CD4-positive, alpha-beta T cell treated with Interleukin-17A for 4 hours (primary cell): Measurements from ENCODE around the gene KIR2DL4.
"Not testable (repeated sequence)": the region's sequence is repeated elsewhere in the genome, so short reads cannot be mapped to it uniquely, and the experiment has no call there.

Experiments
- DNase-seq: peaks from one replicate; pipeline ENCODE4 v3.0.0-alpha.2; 2020; ENCODE audit warnings: mixed read lengths

The KIR2DL4 gene

DNA sequence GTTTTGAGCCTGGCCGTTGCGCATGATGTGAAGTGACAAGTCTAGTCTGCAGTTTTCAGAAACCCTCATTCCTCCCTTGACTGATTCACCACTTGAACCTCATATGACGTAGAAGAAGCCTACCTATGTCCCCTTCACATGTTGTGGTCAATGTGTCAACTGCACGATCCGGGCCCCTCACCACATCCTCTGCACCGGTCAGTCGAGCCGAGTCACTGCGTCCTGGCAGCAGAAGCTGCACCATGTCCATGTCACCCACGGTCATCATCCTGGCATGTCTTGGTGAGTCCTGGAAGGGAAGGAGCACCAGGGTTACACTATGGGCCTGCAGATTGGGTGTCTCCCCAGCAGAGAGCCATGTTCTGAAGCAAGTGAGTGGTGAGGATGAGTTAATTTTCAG is at the start of gene KIR2DL4:
Gene KIR2DL4, plus strand, starts transcription at position 201 of the 400 bp plus-strand sequence. Its CDS starts 42 bp downstream, at position 243.
- DNase-seq, result no peak

DNA sequence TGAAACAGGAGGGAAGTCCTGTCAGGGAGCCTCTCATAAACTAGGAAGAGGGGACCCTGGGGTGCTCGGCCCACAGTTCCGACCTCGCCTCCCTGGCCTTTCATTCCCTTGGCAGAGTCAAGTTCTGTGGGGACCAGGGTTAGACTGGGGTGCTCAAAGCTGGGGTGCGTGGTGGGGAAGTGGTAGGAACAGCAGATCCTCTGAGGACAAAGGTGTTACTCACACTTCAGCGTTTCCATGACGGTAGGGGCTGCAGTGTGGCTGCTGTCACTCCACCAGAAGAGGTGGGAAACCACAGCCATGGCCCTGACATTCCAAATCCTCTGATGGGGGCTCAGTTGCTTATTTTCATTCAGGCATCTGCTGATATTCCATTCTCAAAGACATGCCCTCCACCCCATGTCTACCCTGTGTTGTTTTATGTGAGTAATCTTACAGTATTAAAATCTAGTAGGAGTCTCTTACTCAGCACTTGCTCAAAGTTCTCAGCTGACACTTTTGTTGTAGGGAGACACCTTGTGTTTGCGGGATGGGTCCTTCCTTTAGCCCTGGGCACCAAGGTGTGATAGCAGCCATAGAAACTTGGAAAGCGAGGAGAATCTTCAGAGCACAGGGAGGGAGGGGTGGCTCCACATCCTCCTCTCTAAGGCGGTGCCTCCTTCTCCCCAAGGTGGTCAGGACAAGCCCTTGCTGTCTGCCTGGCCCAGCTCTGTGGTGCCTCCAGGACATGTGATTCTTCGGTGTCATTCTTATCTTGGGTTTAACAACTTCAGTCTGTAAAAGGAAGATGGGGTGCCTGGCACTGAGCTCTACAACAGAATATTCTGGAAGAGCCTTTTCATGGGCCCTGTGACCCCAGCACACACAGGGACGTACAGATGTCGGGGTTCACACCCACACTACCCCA is 47.0 kb upstream of the KIR2DL4 start:
- not testable (repeated sequence) for DNase-seq

DNA sequence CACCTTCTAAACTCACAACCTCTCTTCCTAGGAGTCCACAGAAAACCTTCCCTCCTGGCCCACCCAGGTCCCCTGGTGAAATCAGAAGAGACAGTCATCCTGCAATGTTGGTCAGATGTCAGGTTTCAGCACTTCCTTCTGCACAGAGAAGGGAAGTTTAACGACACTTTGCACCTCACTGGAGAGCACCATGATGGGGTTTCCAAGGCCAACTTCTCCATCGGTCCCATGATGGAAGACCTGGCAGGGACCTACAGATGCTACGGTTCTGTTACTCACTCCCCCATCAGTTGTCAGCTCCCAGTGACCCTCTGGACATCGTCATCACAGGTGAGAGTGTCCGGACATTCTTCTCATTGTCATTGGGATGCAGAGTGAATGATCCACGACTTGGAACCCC is 44.8 kb upstream of the KIR2DL4 start:
- not testable (repeated sequence) for DNase-seq

DNA sequence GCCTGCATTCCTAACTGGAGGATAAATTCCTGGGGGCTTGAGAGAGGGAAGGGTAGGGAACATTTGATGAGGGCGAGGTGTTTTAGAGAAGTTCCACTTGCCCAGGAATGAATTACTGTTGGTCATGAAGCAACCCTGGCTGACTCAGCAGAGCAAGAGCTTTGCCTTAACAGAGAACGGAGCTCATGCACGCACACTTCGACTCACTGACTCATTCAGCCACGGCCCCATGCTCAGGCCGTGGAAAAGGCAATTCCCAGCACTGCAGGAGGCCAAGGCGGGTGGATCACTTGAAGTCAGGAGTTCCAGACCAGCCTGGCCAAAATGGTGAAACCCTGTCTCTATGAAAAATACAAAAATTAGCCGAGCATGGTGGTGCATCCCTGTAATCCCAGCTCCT is 39.2 kb upstream of the KIR2DL4 start:
- not testable (repeated sequence) for DNase-seq

DNA sequence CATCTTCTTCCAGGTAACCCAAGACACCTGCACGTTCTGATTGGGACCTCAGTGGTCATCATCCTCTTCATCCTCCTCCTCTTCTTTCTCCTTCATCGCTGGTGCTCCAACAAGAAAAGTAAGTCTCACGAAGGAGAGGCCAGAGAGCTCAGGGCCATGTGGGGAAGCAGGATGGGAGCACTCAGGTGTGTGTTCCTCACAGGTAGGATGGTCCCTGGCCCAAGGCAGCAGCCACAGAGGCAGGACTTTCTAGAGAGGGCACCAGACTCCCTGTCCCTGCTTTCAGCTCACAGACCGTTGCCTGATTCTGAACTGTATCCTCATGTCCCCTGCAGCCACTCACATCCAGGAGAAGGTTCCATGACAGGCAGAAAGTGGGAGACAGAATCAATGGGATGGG is 36.9 kb upstream of the KIR2DL4 start:
- not testable (repeated sequence) for DNase-seq

DNA sequence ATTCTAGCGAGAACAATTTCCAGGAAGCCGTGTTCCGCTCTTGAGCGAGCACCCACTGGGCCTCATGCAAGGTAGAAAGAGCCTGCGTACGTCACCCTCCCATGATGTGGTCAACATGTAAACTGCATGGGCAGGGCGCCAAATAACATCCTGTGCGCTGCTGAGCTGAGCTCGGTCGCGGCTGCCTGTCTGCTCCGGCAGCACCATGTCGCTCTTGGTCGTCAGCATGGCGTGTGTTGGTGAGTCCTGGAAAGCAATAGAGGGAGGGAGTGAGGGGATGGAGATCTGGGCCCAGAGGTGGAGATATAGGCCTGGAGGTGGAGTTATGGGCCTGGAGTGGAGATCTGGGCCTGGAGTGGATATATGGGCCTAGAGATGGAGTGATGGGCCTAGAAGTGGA is 33.8 kb upstream of the KIR2DL4 start, which contains the start of gene KIR2DL1:
Gene KIR2DL1, plus strand, starts transcription at position 148 of the 400 bp plus-strand sequence. Its CDS starts 58 bp downstream, at position 206.
- not testable (repeated sequence) for DNase-seq

DNA sequence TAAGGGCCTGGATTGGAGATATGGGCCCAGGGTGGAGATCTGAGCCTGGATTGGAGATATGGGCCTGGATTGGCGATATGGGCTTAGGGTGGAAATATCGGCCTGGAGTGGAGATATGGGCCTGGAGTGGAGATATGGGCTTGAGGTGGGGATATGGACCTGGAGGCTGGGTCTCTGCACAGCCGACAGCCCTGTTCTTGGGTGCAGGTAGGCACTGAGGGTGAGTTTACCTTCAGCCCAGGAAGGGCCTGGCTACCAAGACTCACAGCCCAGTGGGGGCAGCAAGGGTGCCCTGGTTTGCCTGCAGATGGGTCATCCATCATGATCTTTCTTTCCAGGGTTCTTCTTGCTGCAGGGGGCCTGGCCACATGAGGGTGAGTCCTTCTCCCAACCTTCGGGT is 32.9 kb upstream of the KIR2DL4 start:
- not testable (repeated sequence) for DNase-seq

DNA sequence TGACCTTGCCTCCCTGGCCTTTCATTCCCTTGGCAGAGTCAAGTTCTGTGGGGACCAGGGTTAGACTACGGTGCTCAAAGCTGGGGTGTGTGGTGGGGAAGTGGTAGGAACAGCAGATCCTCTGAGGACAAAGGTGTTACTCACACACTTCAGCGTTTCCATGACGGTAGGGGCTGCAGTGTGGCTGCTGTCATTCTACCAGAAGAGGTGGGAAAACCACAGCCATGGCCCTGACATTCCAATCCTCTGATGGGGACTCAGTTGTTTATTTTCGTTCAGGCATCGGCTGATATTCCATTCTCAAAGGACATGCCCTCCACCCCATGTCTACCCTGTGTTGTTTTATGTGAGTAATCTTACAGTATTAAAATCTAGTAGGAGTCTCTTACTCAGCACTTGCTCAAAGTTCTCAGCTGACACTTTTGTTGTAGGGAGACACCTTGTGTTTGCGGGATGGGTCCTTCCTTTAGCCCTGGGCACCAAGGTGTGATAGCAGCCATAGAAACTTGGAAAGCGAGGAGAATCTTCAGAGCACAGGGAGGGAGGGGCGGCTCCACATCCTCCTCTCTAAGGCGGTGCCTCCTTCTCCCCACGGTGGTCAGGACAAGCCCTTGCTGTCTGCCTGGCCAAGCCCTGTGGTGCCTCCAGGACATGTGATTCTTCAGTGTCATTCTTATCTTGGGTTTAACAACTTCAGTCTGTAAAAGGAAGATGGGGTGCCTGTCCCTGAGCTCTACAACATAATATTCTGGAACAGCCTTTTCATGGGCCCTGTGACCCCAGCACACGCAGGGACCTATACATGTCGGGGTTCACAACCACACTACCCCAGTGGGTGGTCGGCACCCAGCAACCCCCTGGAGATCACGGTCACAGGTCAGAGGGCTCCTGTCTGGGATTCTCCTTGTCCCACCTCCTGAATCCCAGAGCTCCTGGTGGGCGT is 32.1 kb upstream of the KIR2DL4 start:
- not testable (repeated sequence) for DNase-seq

DNA sequence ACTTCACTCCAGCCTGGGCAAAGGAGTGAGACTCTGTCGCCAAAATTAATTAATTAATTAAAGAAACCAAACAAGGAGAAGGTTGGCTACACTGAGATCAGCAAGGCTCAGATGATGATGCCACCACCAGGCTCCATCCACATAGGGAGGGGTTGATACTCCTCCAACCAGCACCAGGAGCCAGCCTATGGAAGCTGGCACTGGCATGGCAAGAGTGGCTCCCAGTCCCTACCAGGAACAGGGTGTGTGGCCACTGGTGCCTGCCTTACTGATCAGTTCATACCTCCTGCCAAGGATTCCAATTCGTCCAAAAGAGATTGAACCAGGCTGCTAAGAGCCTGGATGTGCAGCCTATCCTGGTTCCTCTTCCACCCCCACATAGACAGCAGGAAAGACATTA is 30.7 kb upstream of the KIR2DL4 start:
- not testable (repeated sequence) for DNase-seq

DNA sequence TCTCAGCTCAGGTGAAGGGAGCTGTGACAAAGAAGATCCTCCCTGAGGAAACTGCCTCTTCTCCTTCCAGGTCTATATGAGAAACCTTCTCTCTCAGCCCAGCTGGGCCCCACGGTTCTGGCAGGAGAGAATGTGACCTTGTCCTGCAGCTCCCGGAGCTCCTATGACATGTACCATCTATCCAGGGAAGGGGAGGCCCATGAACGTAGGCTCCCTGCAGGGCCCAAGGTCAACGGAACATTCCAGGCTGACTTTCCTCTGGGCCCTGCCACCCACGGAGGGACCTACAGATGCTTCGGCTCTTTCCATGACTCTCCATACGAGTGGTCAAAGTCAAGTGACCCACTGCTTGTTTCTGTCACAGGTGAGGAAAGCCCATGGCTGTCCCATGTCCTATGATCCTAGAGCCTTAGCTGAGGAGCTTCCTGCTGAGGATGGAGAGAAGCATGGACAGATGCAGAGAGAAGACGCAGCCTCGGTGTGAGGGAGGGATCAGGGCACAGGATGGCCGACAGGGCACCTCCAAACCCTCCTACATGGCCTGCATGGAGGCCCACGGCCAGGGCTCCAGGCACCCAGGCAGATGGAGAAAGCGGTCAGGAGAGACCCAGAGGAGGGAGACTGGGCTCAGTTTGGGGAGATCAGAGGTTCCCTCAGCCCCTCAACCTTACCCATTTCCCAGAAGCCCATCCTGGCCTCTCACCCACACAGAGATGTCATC is 28.2 kb upstream of the KIR2DL4 start:
- DNase-seq, result not testable (repeated sequence)

DNA sequence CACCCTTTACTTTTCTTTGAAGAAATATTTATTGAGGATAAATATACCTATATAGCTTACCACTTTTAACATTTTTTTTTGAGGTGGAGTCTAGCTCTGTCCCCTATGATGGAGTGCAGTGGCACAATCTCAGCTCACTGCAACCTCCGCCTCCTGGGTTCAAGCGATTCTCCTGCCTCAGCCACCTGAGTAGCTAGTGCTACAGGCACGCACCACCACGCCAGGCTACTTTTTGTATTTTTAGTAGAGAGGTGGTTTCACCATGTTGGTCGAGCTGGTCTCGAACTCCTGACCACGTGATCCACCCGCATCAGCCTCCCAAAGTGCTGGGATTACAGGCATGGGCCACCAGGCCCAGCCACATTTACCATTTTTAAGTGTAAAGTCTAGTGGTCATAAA is 27.6 kb upstream of the KIR2DL4 start:
- DNase-seq, result not testable (repeated sequence)

DNA sequence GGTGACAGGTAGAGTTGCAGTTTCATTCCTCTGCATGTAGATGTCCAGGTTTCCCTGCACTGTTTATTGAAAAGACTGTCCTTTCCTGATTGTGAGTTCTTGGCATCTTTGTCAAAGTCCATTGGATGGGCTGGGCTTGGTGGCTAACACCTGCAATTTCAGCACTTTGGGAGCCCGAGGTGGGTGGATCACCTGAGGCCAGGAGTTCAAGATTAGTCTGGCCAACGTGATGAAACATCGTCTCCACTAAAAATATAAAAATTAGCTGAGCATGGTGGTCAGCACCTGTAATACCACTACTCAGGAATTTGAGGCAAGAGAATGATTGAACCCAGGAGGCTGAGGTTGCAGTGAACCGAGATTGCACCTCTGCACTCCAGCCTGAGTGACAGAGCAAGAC is 25.6 kb upstream of the KIR2DL4 start:
- DNase-seq, result not testable (repeated sequence)

DNA sequence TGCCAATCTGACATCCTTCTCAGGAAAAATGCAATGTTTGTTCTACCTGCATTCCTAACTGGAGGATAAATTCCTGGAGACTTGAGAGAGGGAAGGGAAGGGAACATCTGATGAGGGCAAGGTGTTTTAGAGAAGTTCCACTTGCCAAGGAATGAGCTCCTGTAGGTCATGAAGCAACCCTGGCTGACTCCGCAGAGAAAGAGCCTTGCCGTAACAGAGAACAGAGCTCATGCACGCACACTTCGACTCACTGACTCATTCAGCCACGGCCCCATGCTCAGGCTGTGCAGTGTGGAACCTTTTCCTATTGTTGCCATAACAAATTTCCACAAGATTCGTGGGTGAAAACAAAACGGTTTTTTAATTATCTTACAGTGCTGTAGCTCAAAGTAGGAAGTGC is 24.5 kb upstream of the KIR2DL4 start:
- not testable (repeated sequence) for DNase-seq

DNA sequence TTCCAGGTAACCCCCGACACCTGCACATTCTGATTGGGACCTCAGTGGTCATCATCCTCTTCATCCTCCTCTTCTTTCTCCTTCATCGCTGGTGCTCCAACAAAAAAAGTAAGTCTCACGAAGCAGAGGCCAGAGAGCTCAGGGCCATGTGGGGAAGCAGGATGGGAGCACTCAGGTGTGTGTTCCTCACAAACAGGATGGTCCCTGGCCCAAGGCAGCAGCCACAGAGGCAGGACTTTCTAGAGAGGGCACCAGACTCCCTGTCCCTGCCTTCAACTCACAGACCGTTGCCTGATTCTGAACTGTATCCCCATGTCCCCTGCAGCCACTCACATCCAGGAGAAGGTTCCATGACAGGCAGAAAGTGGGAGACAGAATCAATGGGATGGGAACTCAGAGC is 20.5 kb upstream of the KIR2DL4 start:
- not testable (repeated sequence) for DNase-seq

DNA sequence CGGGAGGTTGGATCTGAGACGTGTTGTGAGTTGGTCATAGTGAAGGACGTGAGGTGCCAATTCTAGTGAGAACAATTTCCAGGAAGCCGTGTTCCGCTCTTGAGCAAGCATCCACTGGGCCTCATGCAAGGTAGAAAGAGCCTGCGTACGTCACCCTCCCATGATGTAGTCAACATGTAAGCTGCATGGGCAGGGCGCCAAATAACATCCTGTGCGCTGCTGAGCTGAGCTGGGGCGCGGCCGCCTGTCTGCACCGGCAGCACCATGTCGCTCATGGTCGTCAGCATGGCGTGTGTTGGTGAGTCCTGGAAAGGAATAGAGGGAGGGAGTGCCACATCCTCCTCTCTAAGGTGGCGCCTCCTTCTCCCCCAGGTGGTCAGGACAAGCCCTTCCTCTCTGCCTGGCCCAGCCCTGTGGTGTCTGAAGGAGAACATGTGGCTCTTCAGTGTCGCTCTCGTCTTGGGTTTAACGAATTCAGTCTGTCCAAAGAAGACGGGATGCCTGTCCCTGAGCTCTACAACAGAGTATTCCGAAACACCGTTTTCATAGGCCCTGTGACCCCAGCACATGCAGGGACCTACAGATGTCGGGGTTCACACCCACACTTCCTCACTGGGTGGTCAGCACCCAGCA is 17.2 kb upstream of the KIR2DL4 start:
- DNase-seq, result not testable (repeated sequence)

DNA sequence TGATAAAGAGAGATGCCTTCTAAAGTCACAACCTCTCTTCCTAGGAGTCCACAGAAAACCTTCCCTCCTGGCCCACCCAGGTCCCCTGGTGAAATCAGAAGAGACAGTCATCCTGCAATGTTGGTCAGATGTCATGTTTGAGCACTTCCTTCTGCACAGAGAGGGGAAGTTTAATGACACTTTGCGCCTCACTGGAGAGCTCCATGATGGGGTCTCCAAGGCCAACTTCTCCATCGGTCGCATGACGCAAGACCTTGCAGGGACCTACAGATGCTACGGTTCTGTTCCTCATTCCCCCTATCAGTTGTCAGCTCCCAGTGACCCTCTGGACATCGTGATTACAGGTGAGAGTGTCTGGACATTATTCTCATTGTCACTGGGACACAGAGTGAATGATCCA is 15.3 kb upstream of the KIR2DL4 start:
- not testable (repeated sequence) for DNase-seq

DNA sequence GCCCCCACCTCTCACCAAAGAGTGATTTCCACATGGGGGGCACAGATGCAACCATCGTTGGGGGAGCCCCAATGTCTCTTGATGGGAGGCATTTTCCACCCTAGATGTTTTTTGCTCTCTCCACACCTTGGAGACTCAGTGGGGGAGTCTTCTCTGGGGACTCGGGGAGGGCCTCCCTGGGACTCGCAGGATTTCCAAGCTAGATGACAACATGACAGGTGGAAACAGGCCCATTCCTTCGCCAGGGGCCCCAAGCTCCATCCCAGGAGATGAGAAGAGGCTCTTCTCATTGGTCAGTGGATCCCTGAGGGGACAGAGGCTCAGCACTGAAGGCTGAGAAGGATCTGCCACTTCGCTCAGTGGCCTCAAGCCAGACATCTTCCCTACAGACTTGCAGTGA is 12.7 kb upstream of the KIR2DL4 start:
- no peak for DNase-seq

DNA sequence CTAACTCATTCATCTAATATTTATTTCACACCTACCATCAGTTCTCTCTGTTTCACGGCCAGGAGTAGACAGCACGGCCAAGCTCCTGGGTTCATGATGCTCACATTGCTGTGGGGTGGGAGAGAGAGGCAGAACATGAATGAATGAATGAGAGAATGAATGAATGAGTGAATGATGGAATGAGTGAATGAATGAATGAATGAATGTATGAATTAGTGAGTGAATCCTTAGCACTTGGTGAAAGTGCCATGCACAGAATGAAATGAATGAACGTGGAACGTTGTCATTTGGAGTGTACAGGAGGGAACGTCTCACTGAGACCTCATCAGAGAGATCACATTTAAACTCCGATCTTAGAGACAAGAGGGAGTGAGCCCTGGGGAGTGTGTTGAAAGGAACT is 11.9 kb upstream of the KIR2DL4 start:
- no peak for DNase-seq

DNA sequence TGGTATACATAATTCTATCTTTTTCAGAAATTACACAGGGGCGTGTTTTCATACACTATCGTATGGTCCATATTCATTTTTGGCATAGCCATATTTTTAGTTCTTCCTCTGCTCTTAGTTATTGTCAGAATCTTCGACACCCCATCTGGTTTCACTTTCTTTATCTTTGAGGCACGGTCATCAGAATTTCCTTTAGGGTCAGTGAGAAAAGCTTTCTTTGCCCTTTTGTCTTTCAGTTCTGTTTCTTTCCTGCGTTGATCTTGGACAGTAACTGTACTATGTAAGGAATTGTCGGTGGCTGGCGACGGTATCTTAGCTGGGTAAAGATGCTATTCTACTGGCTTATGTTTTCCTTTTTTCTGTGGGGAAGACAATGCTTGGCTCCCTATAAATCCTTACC is 10.6 kb upstream of the KIR2DL4 start:
- no peak for DNase-seq

DNA sequence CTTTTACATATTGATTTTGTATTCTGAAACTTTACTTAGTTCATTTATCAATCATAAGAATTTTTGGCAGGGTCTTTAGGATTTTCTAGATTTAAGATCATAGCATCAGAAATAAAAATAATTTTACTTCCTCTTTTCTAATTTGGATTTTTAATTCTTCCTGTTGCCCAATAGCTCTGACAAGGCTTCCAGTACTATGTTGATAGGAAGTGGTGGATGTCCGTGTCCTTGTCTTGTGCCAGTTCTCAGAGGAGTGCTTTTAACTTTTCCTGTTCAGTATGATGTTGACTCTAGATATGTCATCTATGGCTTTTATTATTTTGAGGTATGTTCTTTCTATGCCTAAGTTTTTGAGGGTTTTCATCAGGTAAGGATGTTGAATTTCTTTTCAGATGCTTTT is 7.7 kb upstream of the KIR2DL4 start:
- no peak for DNase-seq

DNA sequence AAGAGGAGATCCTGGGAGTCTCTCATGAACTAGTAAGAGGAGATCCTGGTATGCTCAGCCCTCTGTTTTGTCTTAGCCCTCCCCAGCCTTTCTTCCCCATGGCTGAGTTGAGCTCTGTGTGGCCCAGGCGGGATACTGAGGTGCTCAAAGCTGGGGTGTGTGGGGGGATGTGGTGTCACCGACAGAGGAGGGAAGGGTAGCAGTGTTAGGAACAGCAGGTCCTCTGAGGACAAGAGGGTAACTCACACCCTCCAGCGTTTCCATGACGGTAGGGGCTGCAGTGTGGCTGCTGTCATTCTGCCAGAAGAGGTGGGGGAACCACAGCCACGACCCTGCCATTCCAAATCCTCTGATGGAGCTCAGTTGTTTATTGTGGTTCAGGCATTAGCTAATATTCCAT is 691 bp downstream of the KIR2DL4 start:
- DNase-seq, result no peak

DNA sequence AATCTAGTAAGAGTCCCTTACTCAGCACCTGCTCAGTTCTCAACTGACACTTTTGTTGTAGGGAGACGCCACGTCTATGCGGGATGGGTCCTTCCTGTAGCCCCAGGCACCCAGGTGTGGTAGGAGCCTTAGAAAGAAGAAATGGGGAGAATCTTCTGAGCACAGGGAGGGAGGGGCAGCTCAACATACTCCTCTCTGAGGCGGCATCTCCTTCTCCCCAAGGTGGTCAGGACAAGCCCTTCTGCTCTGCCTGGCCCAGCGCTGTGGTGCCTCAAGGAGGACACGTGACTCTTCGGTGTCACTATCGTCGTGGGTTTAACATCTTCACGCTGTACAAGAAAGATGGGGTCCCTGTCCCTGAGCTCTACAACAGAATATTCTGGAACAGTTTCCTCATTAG is 1.2 kb downstream of the KIR2DL4 start:
- DNase-seq, result no peak
